Measurements from ENCODE around the gene FGA.

Gene FGA

DNA sequence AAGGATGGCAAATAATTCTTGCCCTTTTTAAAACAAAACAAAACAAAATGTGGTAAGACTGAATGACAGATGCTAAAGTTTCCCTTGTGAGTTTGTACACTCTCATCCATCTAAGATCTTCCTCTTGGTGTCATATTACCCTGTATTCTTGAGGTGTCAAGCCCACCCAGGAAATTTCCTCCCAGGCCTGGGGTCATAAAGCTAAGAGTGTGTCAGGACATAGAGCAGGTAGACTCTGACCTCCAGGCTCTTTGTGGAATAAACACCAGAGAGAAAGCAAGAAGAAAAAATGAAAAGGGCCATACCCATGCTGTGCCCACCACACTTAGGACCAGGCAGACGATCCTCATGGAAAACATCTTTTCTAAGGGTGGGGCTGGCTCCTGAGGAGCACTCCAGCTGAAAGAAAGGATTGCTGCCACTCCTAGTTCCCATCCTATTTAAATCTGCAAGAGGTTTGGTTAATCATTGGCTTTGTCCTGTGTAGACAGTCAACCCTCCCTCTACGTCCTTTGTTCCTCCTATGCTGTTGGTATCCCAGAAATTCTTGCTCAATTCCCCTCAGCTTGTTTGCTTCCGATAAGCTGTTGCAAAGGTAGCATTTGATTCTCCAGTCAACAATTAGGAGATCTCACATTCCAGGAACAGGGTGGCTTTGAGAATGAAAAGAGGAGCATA, at the start of gene FGA:
Gene FGA (minus strand): TSS at position 414 of the 678 bp plus-strand sequence. CDS start 55 bp downstream, at position 359.
- no peak for DNase-seq (ENCODE audit: low spot score)

DNA sequence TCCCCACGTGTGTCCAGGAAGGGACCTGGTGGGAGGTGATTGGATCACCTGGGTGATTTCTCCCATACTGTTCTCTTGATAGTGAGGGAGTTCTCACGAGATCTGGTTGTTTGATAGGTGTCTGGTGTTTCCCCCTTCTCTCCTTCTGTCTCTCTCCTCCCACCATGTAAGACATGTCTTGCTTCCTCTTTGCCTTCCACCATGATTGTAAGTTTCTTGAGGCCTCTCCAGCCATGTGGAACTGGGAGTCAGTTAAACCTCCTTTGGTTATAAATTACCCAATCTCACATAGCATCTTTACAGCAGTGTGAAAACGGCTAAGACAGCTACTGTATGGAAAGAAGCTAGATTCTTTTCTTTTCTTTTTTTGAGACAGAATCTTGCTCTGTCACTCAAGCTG, 43.5 kb upstream of the FGA start:
- no peak for DNase-seq (ENCODE audit: low spot score)

DNA sequence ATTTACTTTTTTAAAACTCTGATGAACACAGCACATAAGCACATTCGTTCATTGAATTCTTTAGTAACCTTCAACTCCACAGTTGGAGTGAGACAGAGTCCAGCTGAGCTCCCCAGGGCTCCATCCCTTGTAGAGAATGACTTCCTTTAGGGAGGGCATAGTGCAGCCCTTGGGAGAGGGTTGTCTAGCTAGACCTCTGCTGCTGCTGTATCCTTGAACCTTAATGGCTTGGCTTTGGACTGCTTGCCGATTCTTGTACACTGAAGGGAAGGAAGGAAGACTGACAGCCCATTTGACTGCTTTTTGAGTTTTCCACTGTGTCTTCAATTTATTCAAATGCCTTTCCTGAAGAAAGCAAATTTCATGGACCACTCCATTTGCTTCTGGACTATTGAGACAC, 41.3 kb upstream of the FGA start:
- DNase-seq (ENCODE audit: low spot score) = no peak

DNA sequence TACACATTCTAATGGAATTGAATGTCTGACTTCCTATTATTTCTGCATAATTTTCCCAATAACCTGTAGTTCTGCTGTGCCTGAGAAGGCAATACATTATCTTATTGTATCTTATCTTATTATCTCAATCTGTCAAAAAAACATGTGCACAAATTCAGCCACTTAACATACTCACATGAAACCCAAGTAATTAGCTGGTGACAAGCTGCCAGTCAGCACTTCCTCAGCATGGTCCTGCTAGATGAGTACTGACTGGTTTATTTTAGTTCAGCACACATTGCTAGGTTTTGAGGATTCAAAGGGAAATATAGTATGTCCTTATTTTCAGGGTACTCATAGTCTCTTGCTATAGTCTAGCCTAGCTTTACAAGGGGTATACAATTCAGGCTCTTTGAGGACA, 39.8 kb upstream of the FGA start:
- DNase-seq (ENCODE audit: low spot score) = no peak

DNA sequence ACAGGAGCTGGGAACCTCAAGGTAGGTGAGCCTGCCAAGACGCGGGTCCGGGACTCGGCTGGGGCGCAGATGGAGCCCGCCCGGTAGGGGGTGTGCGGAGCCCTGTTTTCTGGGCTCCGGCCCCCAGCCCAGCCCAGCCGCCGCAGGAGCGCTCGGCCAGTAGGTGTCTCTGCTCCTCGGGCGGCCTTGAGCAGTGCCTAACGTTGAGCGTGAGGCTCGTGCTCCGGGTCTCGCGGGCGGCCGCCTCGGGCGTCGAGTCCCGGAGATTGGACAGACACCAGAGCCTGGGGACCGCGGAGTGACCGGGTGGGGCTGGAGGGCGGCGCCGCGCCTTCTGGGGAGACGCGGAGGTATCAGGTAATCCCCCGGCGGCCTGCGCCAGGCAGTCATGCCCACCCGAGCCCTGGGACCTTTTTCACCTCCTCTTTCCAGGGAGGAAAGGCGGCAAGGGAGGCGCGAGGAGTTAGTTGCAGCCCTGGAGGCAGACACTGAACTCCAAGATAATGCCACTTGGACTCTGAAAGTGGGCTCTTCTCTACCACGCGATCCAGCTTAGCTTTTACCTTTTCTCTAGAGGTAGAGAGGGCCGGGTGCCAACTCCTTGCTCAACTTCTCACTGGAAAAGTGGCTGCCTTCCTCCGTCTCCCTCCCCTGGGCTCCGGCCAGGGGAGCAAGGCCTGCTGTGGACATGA, 36.4 kb upstream of the FGA start:
- DNase-seq (ENCODE audit: low spot score) = peak; percentile 40

DNA sequence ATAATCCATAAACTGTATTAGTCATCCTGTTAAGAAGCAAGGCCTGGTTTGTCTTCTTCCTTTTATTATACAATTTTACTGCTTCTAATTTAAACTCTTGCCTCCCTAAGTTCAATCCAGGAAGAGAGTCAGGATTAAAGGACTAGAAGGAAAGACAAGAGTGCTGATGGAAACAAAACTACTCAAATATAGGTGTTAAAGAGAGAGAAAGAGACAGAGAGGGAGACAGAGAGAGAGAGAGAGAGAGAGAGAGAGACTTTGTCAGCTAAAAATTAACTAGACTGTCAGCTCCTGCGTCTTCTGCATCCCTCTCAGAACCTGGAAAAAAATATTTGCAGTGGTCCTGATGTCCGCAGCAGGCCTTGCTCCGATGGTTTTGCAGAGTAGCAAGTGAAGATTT, 35.4 kb upstream of the FGA start:
- DNase-seq (ENCODE audit: low spot score) = no peak

DNA sequence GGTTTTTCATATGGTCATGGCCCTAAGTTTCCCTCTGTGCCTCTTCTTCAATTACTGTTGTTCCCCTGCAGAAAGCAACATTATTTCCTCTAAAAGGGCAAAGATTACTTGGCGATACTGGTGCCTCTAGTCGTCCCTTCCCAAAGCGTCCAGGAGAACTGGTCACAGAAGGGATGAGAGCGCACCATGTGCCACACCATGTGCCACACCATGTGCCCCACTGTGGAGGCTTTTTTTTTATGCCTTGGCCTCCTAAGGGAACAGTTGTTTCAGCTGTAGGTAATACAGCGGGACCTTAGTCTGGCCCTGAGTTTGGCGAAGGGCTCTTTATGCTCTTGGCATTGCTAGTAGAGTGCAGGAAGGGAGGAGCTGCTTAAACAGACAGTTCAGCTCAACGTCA, 33.5 kb upstream of the FGA start:
- DNase-seq (ENCODE audit: low spot score) = no peak

DNA sequence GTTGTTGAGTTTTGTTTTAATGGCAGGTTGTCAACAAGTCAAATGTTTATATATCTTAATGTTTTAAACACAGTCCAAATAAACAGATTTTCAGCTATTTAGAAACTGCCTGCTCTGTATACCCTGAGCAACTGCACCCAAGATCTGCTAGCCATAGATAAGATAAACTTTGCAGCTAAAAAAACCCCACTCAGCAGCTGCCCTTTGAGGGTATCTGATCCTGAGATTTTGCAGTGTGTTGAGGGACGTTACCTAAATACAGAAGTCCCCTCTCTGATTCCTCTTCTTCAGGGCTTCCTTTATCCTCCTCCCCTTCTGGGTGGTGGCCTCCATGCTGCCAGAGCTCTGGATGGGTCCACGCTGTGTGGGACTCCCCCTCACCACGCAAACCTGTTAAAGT, 32.9 kb upstream of the FGA start:
- DNase-seq (ENCODE audit: low spot score) = no peak

DNA sequence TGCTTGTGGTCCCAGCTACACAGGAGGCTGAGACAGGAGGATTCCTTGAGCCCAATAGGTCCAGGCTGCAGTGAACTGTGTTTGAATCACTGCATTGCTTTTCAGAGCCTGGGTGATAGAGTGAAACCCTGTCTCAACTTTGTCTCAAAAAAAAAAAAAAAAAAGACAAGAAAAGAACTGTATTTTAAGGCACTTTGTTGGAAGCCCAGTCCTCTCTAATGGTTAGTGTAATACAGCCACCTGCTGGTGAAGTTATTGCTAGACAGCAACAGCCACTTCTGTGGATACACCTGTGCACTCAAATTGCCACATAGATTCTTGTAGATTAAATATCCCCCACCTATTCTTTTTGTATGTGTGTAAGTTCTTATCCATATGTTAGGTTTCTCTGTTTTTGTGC, 32.1 kb upstream of the FGA start:
- DNase-seq (ENCODE audit: low spot score) = peak; percentile 57

DNA sequence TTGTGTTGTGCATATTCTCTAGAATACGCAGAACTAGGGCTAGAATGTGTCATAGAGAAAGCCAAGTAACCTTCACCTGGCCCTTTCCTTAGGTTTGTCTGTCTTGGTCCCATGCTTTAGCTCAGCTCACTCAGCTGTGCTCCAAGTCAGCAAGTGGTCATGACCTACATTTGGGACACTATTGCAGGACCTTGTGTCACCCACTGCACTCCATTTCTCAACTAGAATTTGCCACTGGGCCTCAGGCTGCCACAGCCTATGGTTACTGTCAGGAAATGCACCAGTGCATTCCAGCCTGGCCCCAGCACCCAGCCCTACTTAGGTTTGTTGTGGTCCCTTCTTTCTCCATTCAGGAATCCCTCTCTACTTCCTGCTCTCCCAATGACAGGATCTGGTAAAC, 29.6 kb upstream of the FGA start:
- no peak for DNase-seq (ENCODE audit: low spot score)

DNA sequence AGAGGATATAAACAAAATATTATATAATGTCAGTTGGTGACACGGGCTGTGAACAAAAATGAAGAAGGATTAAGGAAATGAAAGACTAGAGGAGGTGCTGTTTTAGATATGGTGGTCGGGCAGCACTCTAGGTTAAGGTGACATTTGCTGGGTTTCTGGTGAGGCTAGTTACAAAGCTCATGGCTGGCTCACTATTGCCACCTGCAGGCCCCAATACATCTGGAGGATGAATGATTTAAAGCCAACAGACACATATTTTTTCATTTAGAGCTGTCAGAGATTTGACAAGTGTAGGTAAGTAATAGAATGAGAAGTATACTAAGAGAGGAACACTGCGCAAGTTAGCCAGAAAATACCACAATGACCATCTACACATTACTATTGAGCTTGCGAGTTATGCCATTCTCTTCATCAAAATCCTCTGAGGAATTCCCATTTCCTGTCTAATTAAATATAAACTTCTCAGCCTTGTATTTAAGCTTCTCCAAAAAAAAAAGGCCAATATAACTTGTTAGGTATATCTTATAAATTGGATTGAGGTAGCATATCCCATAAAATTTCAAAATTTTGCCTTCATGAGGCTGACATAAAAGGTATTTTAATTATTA, 28.3 kb upstream of the FGA start:
- DNase-seq (ENCODE audit: low spot score) = peak; percentile 72

DNA sequence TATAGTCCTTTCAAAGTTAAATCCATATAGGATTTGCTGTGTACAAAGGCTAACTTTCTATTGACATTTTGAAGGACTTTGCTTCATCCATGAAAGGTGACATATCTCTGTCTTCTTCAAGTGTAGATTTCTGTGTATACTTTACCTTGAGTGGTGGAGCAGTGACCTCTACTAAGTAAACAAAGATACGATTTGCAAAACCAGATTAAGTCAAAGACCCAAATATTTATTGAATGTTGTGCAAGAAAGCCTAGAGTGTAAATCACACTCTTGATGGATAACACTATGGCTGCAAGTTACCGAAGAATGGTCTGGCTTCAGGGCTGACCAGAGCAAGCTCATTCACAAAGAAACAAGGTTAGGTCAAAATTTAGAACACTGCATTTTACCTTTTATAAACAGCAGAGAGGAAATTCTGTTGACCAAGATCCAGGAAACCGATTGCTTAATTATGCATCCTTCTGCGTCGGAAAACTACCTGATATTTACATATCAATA, 27.3 kb upstream of the FGA start:
- DNase-seq (ENCODE audit: low spot score) = no peak

DNA sequence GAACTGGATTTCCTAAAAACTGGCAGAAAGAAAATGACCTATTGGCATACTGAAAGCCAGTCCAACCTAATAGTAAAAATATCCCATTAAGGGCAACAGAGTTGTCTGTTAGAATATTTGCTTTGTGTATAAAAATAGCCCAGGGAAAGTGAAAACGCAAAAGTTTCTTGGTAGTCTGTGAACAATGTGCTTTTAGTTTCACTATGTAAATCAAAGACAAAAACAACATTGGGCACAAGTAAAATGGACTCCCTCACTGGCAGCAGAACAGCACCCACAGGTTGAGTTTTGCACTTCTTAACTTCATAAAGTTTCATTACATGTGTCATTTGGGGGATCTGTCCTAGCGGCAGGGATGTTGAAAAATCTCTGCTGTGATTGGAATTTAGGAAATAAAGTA, 26.2 kb upstream of the FGA start:
- no peak for DNase-seq (ENCODE audit: low spot score)

DNA sequence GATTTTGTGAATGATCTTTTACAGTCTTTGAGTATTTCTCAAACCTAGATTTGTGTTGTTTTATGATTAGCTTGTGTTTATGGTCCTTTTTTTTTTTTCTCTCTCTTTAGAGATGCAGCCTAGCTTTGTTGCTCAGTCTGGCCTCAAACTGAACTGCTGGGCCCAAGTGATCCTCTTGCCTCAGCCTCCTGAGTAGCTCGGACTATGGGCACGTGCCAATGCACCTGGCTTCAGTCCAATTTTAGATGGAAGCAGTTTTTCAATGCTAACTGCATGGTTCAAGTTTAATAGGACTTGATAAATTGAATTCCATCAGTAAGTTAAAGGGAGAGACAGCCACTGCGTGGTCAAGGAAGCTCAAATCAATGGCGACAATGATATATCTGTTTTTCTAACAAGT, 25.7 kb upstream of the FGA start:
- no peak for DNase-seq (ENCODE audit: low spot score)

DNA sequence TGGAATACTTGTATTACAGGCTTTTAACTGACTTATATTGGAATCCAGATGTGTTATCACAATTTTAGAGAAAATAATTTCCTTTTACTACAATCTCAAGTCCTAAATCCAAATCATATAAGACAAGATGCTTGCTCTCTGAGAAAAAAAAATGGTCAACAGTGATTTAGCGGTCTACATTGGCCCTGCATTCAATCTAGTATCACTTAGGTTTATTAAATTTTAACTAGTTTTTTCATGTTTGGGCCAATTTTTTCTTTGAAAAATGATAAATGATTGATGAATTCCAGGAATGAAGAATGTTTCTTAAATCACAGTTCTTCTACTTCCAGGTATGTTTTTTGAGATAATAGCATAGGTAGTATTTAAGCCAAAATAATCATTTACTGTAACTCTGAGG, 24.7 kb upstream of the FGA start:
- DNase-seq (ENCODE audit: low spot score) = no peak

DNA sequence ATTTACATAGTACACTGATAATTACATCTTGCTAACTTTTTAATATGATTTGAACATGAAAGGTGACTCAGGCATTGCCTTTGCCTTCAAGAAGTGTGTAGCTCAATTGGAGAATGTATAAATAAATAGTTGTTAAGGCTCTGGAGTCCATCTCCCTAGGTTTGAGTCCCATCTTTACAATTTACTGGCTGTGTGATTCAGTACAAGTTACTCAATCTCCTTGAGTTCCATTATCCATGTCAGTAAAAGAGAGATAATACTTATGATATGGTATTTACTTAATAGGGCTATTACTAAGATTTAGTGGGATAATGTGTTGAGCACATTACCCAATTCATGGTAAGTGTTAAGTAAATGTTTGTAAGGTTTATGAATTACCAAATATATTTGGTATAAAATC, 23.8 kb upstream of the FGA start:
- no peak for DNase-seq (ENCODE audit: low spot score)

DNA sequence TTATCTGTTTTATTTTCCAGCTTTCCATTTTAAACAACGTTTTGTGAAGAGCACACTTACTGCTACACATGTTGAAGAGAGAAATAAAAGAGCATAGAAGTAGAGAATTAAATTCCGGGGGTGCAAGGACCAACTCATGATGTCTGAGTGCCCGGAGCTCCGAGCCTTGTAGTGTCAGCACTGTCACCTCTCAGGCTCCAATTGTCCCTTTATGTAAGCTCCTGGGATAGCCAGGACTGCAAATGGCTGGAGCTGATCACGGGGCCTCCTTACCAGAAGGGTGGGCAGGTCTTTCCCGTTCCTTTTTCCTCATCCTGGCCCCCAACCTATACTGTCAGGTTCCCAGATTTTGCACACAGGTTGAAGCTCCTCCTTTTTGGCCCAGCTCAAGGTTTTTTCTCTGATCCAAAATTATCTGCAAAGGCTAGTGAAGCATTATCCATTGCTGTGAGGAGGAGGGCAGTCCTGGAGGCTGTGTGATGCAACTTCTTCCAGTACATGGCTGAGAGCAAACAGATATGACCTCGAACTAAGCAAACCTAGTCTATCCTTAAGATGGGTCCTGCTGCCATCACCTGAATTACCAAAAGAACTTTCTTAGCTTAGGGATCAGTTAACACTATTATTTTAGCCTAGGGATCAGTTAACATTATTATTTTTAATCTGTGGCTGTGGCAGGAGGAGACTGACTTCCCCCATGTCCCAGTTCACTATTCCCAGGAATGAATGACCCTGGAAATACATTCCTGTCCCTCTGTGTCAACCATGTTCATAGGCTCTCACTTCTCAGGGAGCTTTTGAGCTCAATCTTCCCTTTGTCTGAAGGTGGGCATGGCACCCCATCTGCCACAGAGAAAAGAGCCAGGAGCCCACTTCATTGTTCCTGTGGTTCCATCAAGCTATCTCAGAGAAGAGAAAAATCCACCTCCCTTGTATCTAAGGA, 22.2 kb upstream of the FGA start, which contains the start of gene FGG:
Gene FGG (minus strand): TSS at position 185 of the 943 bp plus-strand sequence. CDS start 47 bp downstream, at position 138.
- DNase-seq (ENCODE audit: low spot score) = no peak

DNA sequence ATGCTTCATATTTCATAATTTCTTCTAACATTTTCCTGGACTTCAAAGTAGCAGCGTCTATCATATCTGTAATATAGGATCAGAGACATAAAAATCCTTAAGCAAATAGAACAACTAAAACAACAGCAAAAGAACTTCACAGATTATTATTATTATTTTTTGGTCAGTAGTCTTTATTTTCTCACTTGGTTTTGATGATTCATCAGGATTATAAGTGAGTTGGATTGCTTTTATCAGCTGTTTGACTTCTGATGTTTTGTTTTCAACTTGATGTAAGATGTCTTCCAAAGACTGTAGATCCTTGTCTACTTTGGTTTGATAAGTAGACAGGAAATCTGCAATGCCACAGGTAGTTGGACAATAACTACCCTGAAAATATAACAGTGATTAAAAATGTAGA, 21.3 kb upstream of the FGA start:
- no peak for DNase-seq (ENCODE audit: low spot score)

DNA sequence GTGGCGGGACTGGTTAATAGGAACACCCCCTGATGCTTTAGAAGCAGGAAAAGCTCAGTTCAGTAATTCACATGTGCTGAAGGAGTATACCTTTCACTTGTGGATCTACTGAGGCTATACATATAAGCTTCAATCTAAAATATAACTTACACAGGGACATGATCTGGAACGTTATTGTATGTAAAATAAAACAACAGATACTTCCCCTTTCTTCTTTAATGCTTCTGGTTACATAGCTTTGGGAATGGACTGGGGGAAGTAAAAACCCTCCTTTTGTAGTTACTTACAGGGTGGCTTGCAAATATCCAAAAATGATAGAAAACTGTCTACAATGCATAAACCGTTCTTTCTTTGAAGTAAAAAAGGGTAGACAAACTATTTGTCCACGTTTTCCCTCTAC, 20.0 kb upstream of the FGA start:
- DNase-seq (ENCODE audit: low spot score) = no peak

DNA sequence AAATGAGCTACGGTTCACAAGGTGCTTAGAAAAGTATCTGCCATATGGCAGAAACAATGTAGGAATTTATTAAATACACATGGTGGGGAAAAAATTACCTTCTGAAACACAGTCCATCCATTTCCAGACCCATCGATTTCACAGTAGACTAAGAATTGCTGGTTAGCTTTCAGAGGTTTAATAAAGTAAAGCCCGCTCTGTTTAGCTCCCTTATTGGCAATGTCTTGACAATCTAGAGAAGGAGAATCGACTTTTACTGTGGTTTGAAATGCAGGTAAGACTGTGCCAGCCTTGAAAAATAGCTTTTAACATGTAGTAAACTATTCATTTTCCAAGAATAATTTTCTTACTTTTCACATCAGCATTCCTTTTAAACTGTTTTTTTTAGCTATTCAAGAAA, 19.0 kb upstream of the FGA start:
- no peak for DNase-seq (ENCODE audit: low spot score)

DNA sequence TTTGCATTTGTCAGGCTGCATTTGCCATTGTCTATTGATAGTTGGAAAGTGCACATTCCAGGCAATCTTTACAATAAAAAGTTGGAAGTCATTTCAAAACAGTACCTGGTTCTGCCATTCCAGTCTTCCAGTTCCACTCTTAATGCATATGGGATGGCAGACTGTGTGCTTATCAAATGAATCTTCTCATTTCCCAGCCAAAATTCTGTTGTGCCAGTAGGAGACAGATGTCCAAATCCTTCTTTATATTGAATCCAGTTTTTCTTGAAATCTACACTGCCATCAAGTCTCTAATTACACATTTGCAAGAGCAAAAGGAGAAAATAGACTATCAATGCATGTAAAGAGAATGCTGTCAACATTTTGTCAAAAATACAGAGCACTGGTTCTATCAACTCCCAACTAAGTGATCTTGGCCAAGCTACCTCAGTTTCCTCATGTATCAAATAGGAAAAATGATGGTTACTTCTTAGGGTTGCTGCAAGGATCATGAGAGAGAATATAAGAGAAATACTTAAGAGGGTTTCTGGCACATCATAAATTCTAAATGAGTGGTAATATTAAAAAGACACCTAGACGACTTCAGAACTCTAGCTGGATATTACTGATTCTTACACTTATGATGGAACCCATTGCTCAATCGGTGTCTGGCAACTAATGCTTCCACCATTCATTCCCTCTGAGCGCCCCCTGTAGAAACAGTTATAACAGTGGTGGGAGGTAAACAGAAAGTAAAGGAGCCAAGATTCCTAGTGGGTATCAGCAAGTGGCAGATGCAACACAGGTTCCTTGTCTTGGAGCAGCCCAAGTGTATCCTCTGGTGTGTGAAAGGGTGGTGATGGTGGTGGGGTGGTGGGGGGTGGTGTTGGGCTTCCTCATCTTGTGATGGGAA, 18.1 kb upstream of the FGA start:
- no peak for DNase-seq (ENCODE audit: low spot score)

Measured in Ammon's horn (tissue), 1 donor.